ENCODE results near the gene SH2D5. TPM values are rescaled to one million over a fixed set of nuclear protein-coding genes. Genes with fewer than 3 reads are reported as not detected.
"Not testable (repeated sequence)": the region's sequence is repeated elsewhere in the genome, so short reads cannot be mapped to it uniquely, and the experiment has no call there.

The SH2D5 gene
- total RNA-seq, 2 experiments from 2014 or later, result 0.68 TPM; not detected in 1

DNA sequence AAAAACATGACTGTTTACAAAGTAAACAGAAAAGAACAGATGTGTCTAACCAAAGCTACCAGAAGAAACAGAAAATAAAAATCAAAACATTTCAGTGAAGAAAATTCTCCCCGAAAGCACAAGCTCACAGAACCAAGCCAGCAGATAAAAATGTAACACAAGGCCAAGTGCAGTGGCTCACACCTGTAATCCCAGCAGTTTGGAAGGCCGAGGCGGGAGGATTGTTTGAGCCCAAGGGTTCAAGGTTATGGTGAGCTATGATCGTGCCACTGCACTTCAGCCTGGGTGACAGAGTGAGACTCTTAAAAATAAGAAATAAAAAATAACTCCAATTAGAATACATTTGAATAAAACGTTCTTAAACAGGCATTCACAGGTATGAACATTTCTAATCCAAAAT lies 52.2 kb downstream of the SH2D5 start:
- CTCF ChIA-PET (ENCODE audit: unreplicated experiment), result no interaction called here
- no peaks in the 10 kb centered on the region for H3K36me3 ChIP-seq (ENCODE audit: insufficient read depth, low read length)
- DNase-seq (ENCODE audit: low spot score), result no peak
- H3K4me3 ChIP-seq (ENCODE audit: low read depth, low read length, poor library complexity, severe bottlenecking), result no peak overlapping the region
- no peaks in the 10 kb centered on the region for H4K20me1 ChIP-seq (ENCODE audit: insufficient read depth, low read length)
- H3K79me2 ChIP-seq (ENCODE audit: insufficient read depth, low read depth, low read length), result no peaks in the 10 kb centered on the region
- no peak overlapping the region for H2AFZ ChIP-seq (ENCODE audit: low read length)
- POLR2A ChIA-PET, result no interaction called here
- H3K9me2 ChIP-seq (ENCODE audit: insufficient read depth, low read length), result no peaks in the 10 kb centered on the region
- TF ChIP-seq EZH2phosphoT487 (IDR thresholded peaks at IDR 0.05; ENCODE audit: borderline replicate concordance, low read depth, low read length), result no peak
- TF ChIP-seq, protein P1, sequence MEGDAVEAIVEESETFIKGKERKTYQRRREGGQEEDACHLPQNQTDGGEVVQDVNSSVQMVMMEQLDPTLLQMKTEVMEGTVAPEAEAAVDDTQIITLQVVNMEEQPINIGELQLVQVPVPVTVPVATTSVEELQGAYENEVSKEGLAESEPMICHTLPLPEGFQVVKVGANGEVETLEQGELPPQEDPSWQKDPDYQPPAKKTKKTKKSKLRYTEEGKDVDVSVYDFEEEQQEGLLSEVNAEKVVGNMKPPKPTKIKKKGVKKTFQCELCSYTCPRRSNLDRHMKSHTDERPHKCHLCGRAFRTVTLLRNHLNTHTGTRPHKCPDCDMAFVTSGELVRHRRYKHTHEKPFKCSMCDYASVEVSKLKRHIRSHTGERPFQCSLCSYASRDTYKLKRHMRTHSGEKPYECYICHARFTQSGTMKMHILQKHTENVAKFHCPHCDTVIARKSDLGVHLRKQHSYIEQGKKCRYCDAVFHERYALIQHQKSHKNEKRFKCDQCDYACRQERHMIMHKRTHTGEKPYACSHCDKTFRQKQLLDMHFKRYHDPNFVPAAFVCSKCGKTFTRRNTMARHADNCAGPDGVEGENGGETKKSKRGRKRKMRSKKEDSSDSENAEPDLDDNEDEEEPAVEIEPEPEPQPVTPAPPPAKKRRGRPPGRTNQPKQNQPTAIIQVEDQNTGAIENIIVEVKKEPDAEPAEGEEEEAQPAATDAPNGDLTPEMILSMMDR (conservative IDR thresholded peaks at IDR 0.05; ENCODE audit: low read length), result no peak
- peaks cover 6% of the 10 kb centered on the region for H3K9me3 ChIP-seq (ENCODE audit: low read length)
- H3K27ac ChIP-seq (ENCODE audit: low read depth, low read length, poor library complexity, severe bottlenecking), result no peak overlapping the region
- H3K4me2 ChIP-seq (ENCODE audit: low read length), result no peak overlapping the region
- peaks cover 35% of the 10 kb centered on the region for H3K4me1 ChIP-seq (ENCODE audit: insufficient read depth, low read length, poor library complexity, severe bottlenecking)
- intact Hi-C loops (cut with micrococcal nuclease; ENCODE audit: unreplicated experiment), result no loop called here
- BruUV-seq (replicated peaks), result no TSS peak

DNA sequence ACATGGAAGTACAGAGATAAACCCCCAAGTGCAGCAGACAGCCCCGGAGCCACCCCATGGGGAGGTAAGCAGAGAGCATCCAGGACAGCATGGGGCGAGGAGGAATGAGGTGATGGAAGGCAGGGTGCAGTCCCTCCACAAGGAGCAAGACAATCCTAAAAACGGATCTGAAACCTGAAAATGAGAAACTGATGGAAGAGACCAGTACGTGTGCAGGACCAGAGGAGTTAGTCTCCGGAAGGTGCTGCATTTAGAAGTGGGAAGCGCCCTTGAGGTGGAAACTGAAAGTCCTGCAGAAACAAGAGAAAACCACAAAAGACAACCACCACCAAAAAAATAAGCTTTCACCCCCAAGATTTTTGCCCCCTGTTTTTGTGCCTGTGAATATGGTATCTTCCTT lies 53.9 kb downstream of the SH2D5 start:
- H3K27ac ChIP-seq (ENCODE audit: low read depth, low read length, poor library complexity, severe bottlenecking), result peak overlapping the region; percentile 34
- no peaks in the 10 kb centered on the region for H4K20me1 ChIP-seq (ENCODE audit: insufficient read depth, low read length)
- intact Hi-C loops (cut with micrococcal nuclease; ENCODE audit: unreplicated experiment), result no loop called here
- peak; percentile 75 for DNase-seq (ENCODE audit: low spot score)
- TF ChIP-seq EZH2phosphoT487 (IDR thresholded peaks at IDR 0.05; ENCODE audit: borderline replicate concordance, low read depth, low read length), result no peak
- TF ChIP-seq, protein P1 (conservative IDR thresholded peaks at IDR 0.05; ENCODE audit: low read length), result no peak
- H2AFZ ChIP-seq (ENCODE audit: low read length), result peak overlapping the region; percentile 13; the same call in 1 of the 2 replicates
- ChIA-PET CTCF (ENCODE audit: unreplicated experiment) (no interaction called here), POLR2A (interaction anchor here (0.6 to 1.6 kb wide), 3 partner anchors 18 to 513 kb away, joined by 3 to 4 read pairs (median 3); no protein-coding TSS in a partner anchor)
- H3K79me2 ChIP-seq (ENCODE audit: insufficient read depth, low read depth, low read length), result no peaks in the 10 kb centered on the region
- H3K4me1 ChIP-seq (ENCODE audit: insufficient read depth, low read length, poor library complexity, severe bottlenecking), result peaks cover 35% of the 10 kb centered on the region
- no TSS peak for BruUV-seq (replicated peaks)
- peak overlapping the region; percentile 52 for H3K4me2 ChIP-seq (ENCODE audit: low read length)
- H3K4me3 ChIP-seq (ENCODE audit: low read depth, low read length, poor library complexity, severe bottlenecking), result peak overlapping the region; percentile 33
- H3K9me2 ChIP-seq (ENCODE audit: insufficient read depth, low read length), result no peaks in the 10 kb centered on the region
- H3K36me3 ChIP-seq (ENCODE audit: insufficient read depth, low read length), result no peaks in the 10 kb centered on the region
- H3K9me3 ChIP-seq (ENCODE audit: low read length), result peaks cover 6% of the 10 kb centered on the region

DNA sequence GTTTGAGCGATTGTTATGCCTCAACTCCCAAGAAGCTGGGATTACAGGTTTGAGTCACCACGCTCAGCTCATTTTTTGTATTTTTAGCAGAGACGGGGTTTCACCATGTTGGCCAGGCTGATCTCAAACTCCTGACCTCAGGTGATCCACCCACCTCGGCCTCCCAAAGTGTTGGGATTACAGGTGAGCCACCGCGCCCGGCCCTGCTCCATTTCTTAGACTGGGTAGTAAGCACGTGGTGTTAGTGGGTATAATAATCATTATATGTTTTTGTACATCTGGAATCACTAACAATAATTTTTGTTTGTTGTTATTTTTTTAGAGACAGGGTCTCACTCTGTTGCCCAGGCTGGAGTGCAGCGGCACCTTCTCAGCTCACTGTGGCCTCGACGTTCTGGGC lies 58.9 kb downstream of the SH2D5 start:
- H3K4me2 ChIP-seq (ENCODE audit: low read length); H3K27ac ChIP-seq (ENCODE audit: low read depth, low read length, poor library complexity, severe bottlenecking); H3K79me2 ChIP-seq (ENCODE audit: insufficient read depth, low read depth, low read length); intact Hi-C loops (cut with micrococcal nuclease; ENCODE audit: unreplicated experiment); DNase-seq (ENCODE audit: low spot score); H3K36me3 ChIP-seq (ENCODE audit: insufficient read depth, low read length); CTCF ChIA-PET (ENCODE audit: unreplicated experiment); H3K4me1 ChIP-seq (ENCODE audit: insufficient read depth, low read length, poor library complexity, severe bottlenecking); BruUV-seq (replicated peaks); H3K9me3 ChIP-seq (ENCODE audit: low read length); H4K20me1 ChIP-seq (ENCODE audit: insufficient read depth, low read length); H2AFZ ChIP-seq (ENCODE audit: low read length); H3K9me2 ChIP-seq (ENCODE audit: insufficient read depth, low read length); H3K4me3 ChIP-seq (ENCODE audit: low read depth, low read length, poor library complexity, severe bottlenecking): not testable (repeated sequence)
- POLR2A ChIA-PET, result interaction anchor here (1.1 to 1.3 kb wide), 2 partner anchors 10 to 12 kb away, joined by 3 to 4 read pairs; partner anchors contain the start of gene DDOST

Measured in OCI-LY7 (cell line).